Neural cell (in vitro differentiated cells): ENCODE measurements around the gene DFFA.

Source experiments
- EP300 ChIP-seq: fragments of 450-650 bp; conservative IDR thresholded peaks from 2 replicates; pipeline ENCODE4 v1.6.1; 2014; ENCODE audit warnings: antibody characterized with exemption, mild to moderate bottlenecking, moderate library complexity; ENCODE audit not compliant: poor library complexity, severe bottlenecking
- EZH2 ChIP-seq: fragments of 200-600, 300-800 bp; shearing (Covaris generic), sonication (generic); IDR thresholded peaks from 2 replicates; pipeline ENCODE4 v1.6.1; 2014; ENCODE audit warnings: antibody characterized with exemption, low read length, borderline replicate concordance, mild to moderate bottlenecking; ENCODE audit not compliant: insufficient read depth, poor library complexity, severe bottlenecking
- POLR2AphosphoS5 ChIP-seq: IDR thresholded peaks from 2 replicates; pipeline ENCODE4 v1.6.1; 2012
- RAD21 ChIP-seq: fragments of 450-650 bp; conservative IDR thresholded peaks from 2 replicates; pipeline ENCODE4 v1.6.1; 2014; ENCODE audit warnings: antibody characterized with exemption, mild to moderate bottlenecking, moderate library complexity
- REST ChIP-seq: IDR thresholded peaks from 2 replicates; pipeline ENCODE4 v1.6.1; 2012; ENCODE audit warnings: borderline replicate concordance
- TAF1 ChIP-seq: IDR thresholded peaks from 2 replicates; pipeline ENCODE4 v1.6.1; 2012; ENCODE audit warnings: low read depth
- TF ChIP-seq, protein P1 (sequence below): fragments of 450-650 bp; IDR thresholded peaks from 2 replicates; pipeline ENCODE4 v1.5.1; 2014; ENCODE audit warnings: antibody characterized with exemption, mild to moderate bottlenecking, moderate library complexity; ENCODE audit not compliant: poor library complexity, severe bottlenecking

- TF ChIP-seq, protein P1, sequence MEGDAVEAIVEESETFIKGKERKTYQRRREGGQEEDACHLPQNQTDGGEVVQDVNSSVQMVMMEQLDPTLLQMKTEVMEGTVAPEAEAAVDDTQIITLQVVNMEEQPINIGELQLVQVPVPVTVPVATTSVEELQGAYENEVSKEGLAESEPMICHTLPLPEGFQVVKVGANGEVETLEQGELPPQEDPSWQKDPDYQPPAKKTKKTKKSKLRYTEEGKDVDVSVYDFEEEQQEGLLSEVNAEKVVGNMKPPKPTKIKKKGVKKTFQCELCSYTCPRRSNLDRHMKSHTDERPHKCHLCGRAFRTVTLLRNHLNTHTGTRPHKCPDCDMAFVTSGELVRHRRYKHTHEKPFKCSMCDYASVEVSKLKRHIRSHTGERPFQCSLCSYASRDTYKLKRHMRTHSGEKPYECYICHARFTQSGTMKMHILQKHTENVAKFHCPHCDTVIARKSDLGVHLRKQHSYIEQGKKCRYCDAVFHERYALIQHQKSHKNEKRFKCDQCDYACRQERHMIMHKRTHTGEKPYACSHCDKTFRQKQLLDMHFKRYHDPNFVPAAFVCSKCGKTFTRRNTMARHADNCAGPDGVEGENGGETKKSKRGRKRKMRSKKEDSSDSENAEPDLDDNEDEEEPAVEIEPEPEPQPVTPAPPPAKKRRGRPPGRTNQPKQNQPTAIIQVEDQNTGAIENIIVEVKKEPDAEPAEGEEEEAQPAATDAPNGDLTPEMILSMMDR, result no peak
- no peak for TF ChIP-seq RAD21
- no peak for TF ChIP-seq POLR2AphosphoS5
- TF ChIP-seq EZH2, result no peak
- TF ChIP-seq TAF1, result no peak
- no peak for TF ChIP-seq EP300
- no peak for TF ChIP-seq REST
Measured at GRCh38 chr1:10424034-10424433, 48.3 kb downstream of the DFFA start.
